K562 (cell line): ENCODE measurements around the gene SMCHD1. TPM values are rescaled to one million over a fixed set of nuclear protein-coding genes. Genes with fewer than 3 reads are reported as not detected.

ENCODE experiments used
- ADNP ChIP-seq: fragments of 200-800 bp; sonication (Bioruptor generic); IDR thresholded peaks from 2 replicates; pipeline ENCODE4 v1.6.1; 2016; ENCODE audit warnings: missing genetic modification characterization, missing compliant biosample characterization
- BCLAF1 ChIP-seq, 2 experiments: fragments of 450-650 bp in 1 of 2; IDR thresholded peaks; 2 replicates each; pipeline ENCODE4 v1.6.1; 2011 to 2017; ENCODE audit warnings: low read depth in 2 of 2, antibody characterized with exemption in 1 of 2, borderline replicate concordance in 1 of 2, low read length in 1 of 2, mild to moderate bottlenecking in 1 of 2, mixed read lengths in 1 of 2; ENCODE audit not compliant: control insufficient read depth in 1 of 2
- BRF2 ChIP-seq: IDR thresholded peaks from 3 replicates; pipeline ENCODE4 v1.6.1; 2011; ENCODE audit warnings: borderline replicate concordance, mild to moderate bottlenecking; ENCODE audit not compliant: insufficient read length, insufficient read depth
- C11orf30 ChIP-seq: fragments of 450-650 bp; IDR thresholded peaks from 2 replicates; pipeline ENCODE4 v1.6.1; 2016; ENCODE audit warnings: low read depth, mild to moderate bottlenecking
- CTCF ChIP-seq, 3 experiments: IDR thresholded peaks in 2 of 3; conservative IDR thresholded peaks in 1 of 3; 2 replicates each; pipeline ENCODE4 v1.5.1; 2011 to 2012; ENCODE audit warnings: low read length in 3 of 3, mild to moderate bottlenecking in 3 of 3, control low read depth in 2 of 3, improper control_type of control experiment in 1 of 3, inconsistent platforms in 1 of 3, low read depth in 1 of 3, mixed read lengths in 1 of 3, moderate library complexity in 1 of 3; ENCODE audit not compliant: insufficient read depth in 2 of 3
- CXXC5 ChIP-seq: fragments of 250-450 bp; sonication (Bioruptor Pico); IDR thresholded peaks from 2 replicates; pipeline ENCODE4 v1.8.0; 2022; ENCODE audit warnings: inconsistent platforms, mild to moderate bottlenecking, moderate library complexity
- IRF9 ChIP-seq: fragments of 450-650 bp; IDR thresholded peaks from 2 replicates; pipeline ENCODE4 v1.6.1; 2016; ENCODE audit warnings: missing biosample characterization, missing genetic modification characterization
- MCM7 ChIP-seq, 2 experiments: fragments of 450-650 bp; IDR thresholded peaks; 2 replicates each; pipeline ENCODE4 v1.6.1; 2016 to 2018
- MECOM ChIP-seq: fragments of 250-450 bp; sonication (Bioruptor Pico); IDR thresholded peaks from 2 replicates; pipeline ENCODE4 v1.8.0; 2022; ENCODE audit warnings: inconsistent platforms
- MEIS2 ChIP-seq: fragments of 450-650 bp; IDR thresholded peaks from 2 replicates; pipeline ENCODE4 v1.6.1; 2014; ENCODE audit warnings: mild to moderate bottlenecking; ENCODE audit not compliant: partially characterized antibody
- MXD1 ChIP-seq: fragments of 250-450 bp; sonication (Bioruptor Pico); IDR thresholded peaks from 2 replicates; pipeline ENCODE4 v1.8.0; 2021; ENCODE audit warnings: borderline replicate concordance, mild to moderate bottlenecking, moderate library complexity; ENCODE audit not compliant: poor library complexity, severe bottlenecking
- NR4A1 ChIP-seq, 2 experiments: fragments of 250-450 bp in 1 of 2; fragments of 450-650 bp in 1 of 2; sonication (Bioruptor Pico) in 1 of 2; IDR thresholded peaks; 2 replicates each; pipeline versions ENCODE4 v1.4.0 to v1.6.1; 2016 to 2020; ENCODE audit warnings: mild to moderate bottlenecking in 2 of 2, missing compliant biosample characterization in 1 of 2, missing genetic modification characterization in 1 of 2, moderate library complexity in 1 of 2
- SIRT6 ChIP-seq: IDR thresholded peaks from one replicate; pipeline ENCODE4 v1.6.1; 2012; ENCODE audit warnings: low read depth, mild to moderate bottlenecking, control low read depth, inconsistent platforms, low read length, moderate library complexity
- SMARCC2 ChIP-seq: fragments of 450-650 bp; IDR thresholded peaks from 2 replicates; pipeline ENCODE4 v1.6.1; 2017; ENCODE audit warnings: antibody characterized with exemption, moderate library complexity, mild to moderate bottlenecking, low read depth
- ZBTB26 ChIP-seq: fragments of 450-650 bp; formaldehyde crosslinking; IDR thresholded peaks from 2 replicates; pipeline ENCODE4 v1.4.0; 2022; ENCODE audit warnings: missing genetic modification characterization
- ZFP1 ChIP-seq: fragments of 450-650 bp; formaldehyde crosslinking; IDR thresholded peaks from 2 replicates; pipeline ENCODE4 v1.4.0; 2020; ENCODE audit warnings: mild to moderate bottlenecking, mixed read lengths
- polyA plus RNA-seq, 8 experiments: library from polyadenylated mRNA; depleted of rRNA in 4 of 8; stranded (reverse) in 5 of 8; unstranded in 3 of 8; fragments of >200 nt; fragmentation: Nextera tagmentation in 2 of 8; fragmentation: Illumina TruSeq in 1 of 8; extraction: Ambion mirVana in 2 of 8; extraction: Trizol in 1 of 8; gene quantifications; 2 replicates each; pipeline versions ENCODE4 v1.2.1 to v1.2.3, GENCODE V29; 2011 to 2014; ENCODE audit warnings: inconsistent platforms in 1 of 8, missing spikeins in 1 of 8
- total RNA-seq, 7 experiments: library from RNA; depleted of rRNA in 6 of 7; stranded (reverse); fragments of >200 nt in 6 of 7; fragmentation: Illumina TruSeq in 2 of 7; extraction: Trizol in 2 of 7; gene quantifications; 2 replicates each; pipeline versions ENCODE4 v1.2.1 to v1.2.3, GENCODE V29; 2011 to 2021; ENCODE audit warnings: low replicate concordance in 1 of 7

The SMCHD1 gene
- total and polyA plus RNA-seq, 9 of the 15 experiments (the other 6 are each of a cell fraction or from before 2014, with no cell fraction given): 6.3 to 144 (median 72.7) TPM

- no peak for TF ChIP-seq IRF9 (tag)
- TF ChIP-seq MEIS2: peak; percentile 22
- no peak for TF ChIP-seq NR4A1 (CRISPR knock-in tag; IDR thresholded peaks at IDR 0.05)
- TF ChIP-seq NR4A1 (tag; IDR thresholded peaks at IDR 0.05): no peak
- peak; percentile 92 for TF ChIP-seq CXXC5
- no peak for TF ChIP-seq SMARCC2
- TF ChIP-seq ZBTB26 (CRISPR knock-in tag): no peak
- peak; percentile 60 for TF ChIP-seq MXD1 (CRISPR knock-in tag)
- 0 out of 6 replicates have a peak, but pooled peaks of 1 of the 3 experiments have one; percentile 3 for TF ChIP-seq CTCF (IDR thresholded peaks at IDR 0.05 in 2 of 3, conservative IDR thresholded peaks at IDR 0.05 in 1 of 3; ENCODE audit: insufficient read depth in 2 of 3, low read depth in 1 of 3, low read length in 3 of 3)
- no peak for TF ChIP-seq MCM7 (IDR thresholded peaks at IDR 0.05)
- TF ChIP-seq ADNP: no peak
- TF ChIP-seq MECOM (CRISPR knock-in tag): no peak
- no peak for TF ChIP-seq BCLAF1 (IDR thresholded peaks at IDR 0.05; ENCODE audit: borderline replicate concordance in 1 of 2, control insufficient read depth in 1 of 2, low read depth in 2 of 2, low read length in 1 of 2)
- no peak for TF ChIP-seq C11orf30
- no peak for TF ChIP-seq BRF2
- TF ChIP-seq ZFP1 (CRISPR knock-in tag): no peak
- TF ChIP-seq SIRT6: no peak
Observed at GRCh38 chr18:2655178-2655953, at the start of gene SMCHD1 (continued).
